Activated CD4-positive, alpha-beta T cell treated with anti-CD3 and anti-CD28 coated beads, Interleukin-2, amount 10 ng/mL, durations not matched to agents 7 days and 5 days (primary cell): ENCODE data around the gene ZNF493. TPM values are rescaled to one million over a fixed set of nuclear protein-coding genes. Genes with fewer than 3 reads are reported as not detected.

ENCODE experiments used
- CTCF ChIA-PET: fragments of 350-600 bp; sonication (Branson Sonifier 250); formaldehyde crosslinking; loops from one replicate; lab custom pipeline; 2021; ENCODE audit warnings: antibody characterized with exemption; lab: Charles Lee
- POLR2A ChIA-PET: fragments of 350-600 bp; sonication (Branson Sonifier 250); formaldehyde crosslinking; loops from one replicate; lab custom pipeline; 2021; ENCODE audit warnings: antibody characterized with exemption; lab: Charles Lee
- DNase-seq: peaks from one replicate; pipeline ENCODE4 v3.0.0-alpha.2; 2020
- H3K27ac Mint-ChIP-seq: one replicate; pipeline ENCODE4 v1.8.0; 2021; ENCODE audit warnings: mild to moderate bottlenecking, moderate library complexity, mixed read lengths
- H3K27me3 Mint-ChIP-seq: one replicate; pipeline ENCODE4 v1.8.0; 2021; ENCODE audit warnings: mixed read lengths
- H3K36me3 Mint-ChIP-seq: one replicate; pipeline ENCODE4 v1.8.0; 2021; ENCODE audit warnings: low read depth, mixed read lengths
- H3K4me1 Mint-ChIP-seq: one replicate; pipeline ENCODE4 v1.8.0; 2021; ENCODE audit warnings: mixed read lengths
- H3K4me3 Mint-ChIP-seq: one replicate; pipeline ENCODE4 v1.8.0; 2021; ENCODE audit warnings: mild to moderate bottlenecking, moderate library complexity, mixed read lengths
- H3K9me3 Mint-ChIP-seq: one replicate; pipeline ENCODE4 v1.8.0; 2021; ENCODE audit warnings: mixed read lengths
- total RNA-seq, 2 experiments: library from RNA; stranded (reverse); gene quantifications; one replicate each; pipeline ENCODE4 v1.2.3, GENCODE V29; 2021

ZNF493 gene
- total RNA-seq = 10 to 100 TPM; 22.7 to 23.3 TPM

GRCh38 chr19:21396893-21397572 is at the start of gene ZNF493:
ZNF493 (plus strand) TSS chr19:21397133; CDS start chr19:21397238, 105 bp downstream.
- CTCF ChIA-PET = interaction anchor here (0.7 to 2.6 kb wide), 2 partner anchors 38 to 69 kb away, joined by 5 read pairs; partner anchors contain the start of gene ZNF738
- H3K36me3 Mint-ChIP-seq = peaks cover 48% of the 10 kb centered on the region

GRCh38 chr19:21352830-21353229 is 44.1 kb upstream of the ZNF493 start:
- Mint-ChIP-seq H3K27me3 (no peaks in the 10 kb centered on the region), H3K36me3 (peaks cover 3% of the 10 kb centered on the region), H3K27ac (peak overlapping the region; percentile 10), H3K4me3 (no peak overlapping the region), H3K9me3 (peaks cover 42% of the 10 kb centered on the region), H3K4me1 (peaks cover 11% of the 10 kb centered on the region)
- DNase-seq = no peak
- POLR2A ChIA-PET = no interaction called here
- CTCF ChIA-PET = interaction anchor here (0.6 kb wide), 1 partner anchor 460 kb away, joined by 4 read pairs; no protein-coding TSS in a partner anchor

More at GRCh38 chr19:21396893-21397572, at the start of gene ZNF493:
- H3K9me3 Mint-ChIP-seq = peaks cover 21% of the 10 kb centered on the region
- POLR2A ChIA-PET = interaction anchor here (0.9 kb wide), 1 partner anchor 68 kb away, joined by 5 read pairs; the partner anchor contains the start of gene ZNF708
- H3K4me1 Mint-ChIP-seq = peaks cover 24% of the 10 kb centered on the region
- DNase-seq = peak; percentile 96
- no peaks in the 10 kb centered on the region for H3K27me3 Mint-ChIP-seq
- H3K27ac Mint-ChIP-seq = peak within 1 kb of the TSS; percentile 97
- H3K4me3 Mint-ChIP-seq = peak within 1 kb of the TSS; percentile 99

GRCh38 chr19:21358768-21359451 is 38.0 kb upstream of the ZNF493 start, which contains the start of gene ZNF738:
ZNF738 (plus strand) TSS chr19:21359000; CDS start chr19:21359141, 141 bp downstream.
- peak within 1 kb of the TSS; percentile 100 for H3K4me3 Mint-ChIP-seq
- DNase-seq = peak; percentile 93
- H3K27me3 Mint-ChIP-seq = no peaks in the 10 kb centered on the region
- ChIA-PET POLR2A (interaction anchor here (0.5 to 0.7 kb wide), 3 partner anchors 16 to 1121 kb away, joined by 3 to 5 read pairs (median 4); no protein-coding TSS in a partner anchor), CTCF (interaction anchor here (0.8 to 1.8 kb wide), 4 partner anchors 23 to 226 kb away, joined by 3 to 5 read pairs (median 4); partner anchors contain the start of genes ZNF493 and ZNF708)
- H3K36me3 Mint-ChIP-seq = peaks cover 37% of the 10 kb centered on the region
- H3K27ac Mint-ChIP-seq = peak within 1 kb of the TSS; percentile 99
- peaks cover 30% of the 10 kb centered on the region for H3K9me3 Mint-ChIP-seq
- peaks cover 10% of the 10 kb centered on the region for H3K4me1 Mint-ChIP-seq

DNA sequence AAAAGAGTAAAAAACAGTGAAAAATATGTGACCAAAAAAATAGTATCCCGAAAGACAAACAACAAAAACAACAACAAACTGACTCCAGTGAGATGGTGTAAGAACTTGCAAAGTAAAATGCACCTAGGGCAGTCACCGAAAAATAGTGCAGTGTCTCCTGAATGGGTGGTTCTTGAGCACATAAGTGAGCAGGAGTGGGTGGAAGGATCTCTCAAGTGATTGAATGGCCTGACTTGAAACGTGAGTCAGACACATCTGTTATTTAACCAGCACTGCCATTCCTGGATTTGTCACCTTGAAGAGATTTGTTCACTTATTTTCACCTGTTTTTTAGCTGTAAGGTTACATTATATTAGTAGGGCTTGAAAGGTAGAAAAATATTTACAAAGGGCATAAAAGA is 34.6 kb upstream of the ZNF493 start:
- CTCF ChIA-PET = no interaction called here

DNA sequence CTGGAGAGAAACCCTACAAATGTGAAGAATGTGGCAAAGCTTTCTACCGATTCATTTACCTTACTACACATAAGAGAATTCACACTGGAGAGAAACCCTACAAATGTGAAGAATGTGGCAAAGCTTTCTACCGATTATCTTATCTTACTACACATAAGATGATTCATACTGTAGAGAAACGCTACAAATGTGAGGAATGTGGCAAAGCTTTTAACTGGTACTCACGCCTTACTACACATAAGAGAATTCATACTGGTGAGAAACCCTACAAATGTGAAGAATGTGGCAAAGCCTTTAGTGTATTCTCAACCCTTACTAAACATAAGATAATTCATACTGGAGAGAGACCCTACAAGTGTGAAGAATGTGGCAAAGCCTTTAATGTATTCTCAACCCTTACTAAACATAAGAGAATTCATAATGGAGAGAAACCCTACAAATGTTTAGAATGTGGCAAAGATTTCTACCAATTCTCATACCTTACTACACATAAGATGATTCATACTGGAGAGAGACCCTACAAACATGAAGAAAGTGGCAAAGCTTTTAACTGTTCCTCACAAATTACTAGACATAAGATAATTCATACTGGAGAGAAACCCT is 12.9 kb upstream of the ZNF493 start:
- H3K4me3 Mint-ChIP-seq = no peak overlapping the region
- no peak for DNase-seq
- no peak overlapping the region for H3K27ac Mint-ChIP-seq
- no peaks in the 10 kb centered on the region for H3K4me1 Mint-ChIP-seq
- peaks cover 50% of the 10 kb centered on the region for H3K36me3 Mint-ChIP-seq
- no peaks in the 10 kb centered on the region for H3K27me3 Mint-ChIP-seq
- POLR2A ChIA-PET = no interaction called here
- H3K9me3 Mint-ChIP-seq = peaks cover 71% of the 10 kb centered on the region
- CTCF ChIA-PET = no interaction called here

More for the DNA sequence above, 34.6 kb upstream of the ZNF493 start:
- POLR2A ChIA-PET = no interaction called here
- peaks cover 65% of the 10 kb centered on the region for H3K36me3 Mint-ChIP-seq
- H3K27me3 Mint-ChIP-seq = no peaks in the 10 kb centered on the region
- H3K4me1 Mint-ChIP-seq = peaks cover 10% of the 10 kb centered on the region
- peaks cover 25% of the 10 kb centered on the region for H3K9me3 Mint-ChIP-seq
- no peak overlapping the region for H3K4me3 Mint-ChIP-seq
- no peak for DNase-seq
- H3K27ac Mint-ChIP-seq = no peak overlapping the region

- ChIA-PET CTCF (interaction anchor here (2.6 kb wide), 1 partner anchor 37 kb away, joined by 5 read pairs; the partner anchor contains the start of gene ZNF738), POLR2A (no interaction called here)
- no peaks in the 10 kb centered on the region for H3K27me3 Mint-ChIP-seq
- H3K36me3 Mint-ChIP-seq = peaks cover 45% of the 10 kb centered on the region
- peaks cover 25% of the 10 kb centered on the region for H3K9me3 Mint-ChIP-seq
- H3K27ac Mint-ChIP-seq = peak overlapping the region; percentile 69
- H3K4me1 Mint-ChIP-seq = peaks cover 24% of the 10 kb centered on the region
- no peak for DNase-seq
- peak overlapping the region; percentile 27 for H3K4me3 Mint-ChIP-seq
Observed at GRCh38 chr19:21396121-21396520, 812 bp upstream of the ZNF493 start.

GRCh38 chr19:21398851-21399250 is 1.9 kb downstream of the ZNF493 start:
- peaks cover 26% of the 10 kb centered on the region for H3K9me3 Mint-ChIP-seq
- DNase-seq = no peak
- peaks cover 24% of the 10 kb centered on the region for H3K4me1 Mint-ChIP-seq
- POLR2A ChIA-PET = no interaction called here
- H3K27me3 Mint-ChIP-seq = no peaks in the 10 kb centered on the region
- H3K36me3 Mint-ChIP-seq = peaks cover 64% of the 10 kb centered on the region
- no peak overlapping the region for H3K4me3 Mint-ChIP-seq
- no peak overlapping the region for H3K27ac Mint-ChIP-seq
- CTCF ChIA-PET = no interaction called here

DNA sequence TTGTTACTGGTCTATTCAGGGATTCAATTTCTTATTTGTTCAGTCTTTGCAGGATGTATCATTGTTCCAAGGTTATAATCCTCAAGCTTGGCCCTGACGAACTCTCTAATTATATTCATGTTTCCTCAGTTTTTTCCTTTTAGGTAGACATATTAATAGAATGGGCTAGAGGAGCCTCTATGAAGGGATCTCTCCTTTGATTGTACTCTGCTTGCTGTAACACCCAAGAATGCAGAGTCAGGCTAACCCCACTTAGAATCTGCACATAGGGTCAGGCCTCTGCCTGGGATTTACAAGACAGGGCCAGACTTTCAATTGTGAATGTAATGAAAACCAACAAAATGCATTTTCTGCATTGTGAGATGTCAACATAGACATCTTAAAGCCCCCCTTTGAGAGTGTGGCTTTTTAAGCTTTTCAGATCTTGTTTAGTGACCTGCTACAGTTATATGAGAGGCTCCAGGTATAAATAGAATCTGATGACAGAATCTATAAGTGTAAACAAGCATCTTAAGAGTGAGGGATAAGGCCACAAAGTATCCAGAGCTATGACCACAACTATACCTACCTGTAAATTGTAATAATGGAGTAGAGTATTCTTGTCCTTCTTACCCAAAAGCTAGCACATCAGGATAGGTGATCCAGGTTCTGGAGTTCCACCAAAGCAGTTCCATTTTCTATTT is 5.5 kb downstream of the ZNF493 start:
- DNase-seq = no peak
- POLR2A ChIA-PET = no interaction called here
- CTCF ChIA-PET = no interaction called here
- Mint-ChIP-seq H3K9me3 (peaks cover 36% of the 10 kb centered on the region), H3K4me3 (no peak overlapping the region), H3K27ac (no peak overlapping the region), H3K4me1 (peaks cover 20% of the 10 kb centered on the region), H3K36me3 (peaks cover 80% of the 10 kb centered on the region), H3K27me3 (no peaks in the 10 kb centered on the region)

GRCh38 chr19:21410166-21410565 is 13.2 kb downstream of the ZNF493 start:
- H3K9me3 Mint-ChIP-seq = peaks cover 39% of the 10 kb centered on the region
- POLR2A ChIA-PET = no interaction called here
- no peak overlapping the region for H3K4me3 Mint-ChIP-seq
- CTCF ChIA-PET = no interaction called here
- H3K27me3 Mint-ChIP-seq = no peaks in the 10 kb centered on the region
- no peak overlapping the region for H3K27ac Mint-ChIP-seq
- no peak for DNase-seq
- H3K4me1 Mint-ChIP-seq = no peaks in the 10 kb centered on the region
- H3K36me3 Mint-ChIP-seq = peaks cover 81% of the 10 kb centered on the region

DNA sequence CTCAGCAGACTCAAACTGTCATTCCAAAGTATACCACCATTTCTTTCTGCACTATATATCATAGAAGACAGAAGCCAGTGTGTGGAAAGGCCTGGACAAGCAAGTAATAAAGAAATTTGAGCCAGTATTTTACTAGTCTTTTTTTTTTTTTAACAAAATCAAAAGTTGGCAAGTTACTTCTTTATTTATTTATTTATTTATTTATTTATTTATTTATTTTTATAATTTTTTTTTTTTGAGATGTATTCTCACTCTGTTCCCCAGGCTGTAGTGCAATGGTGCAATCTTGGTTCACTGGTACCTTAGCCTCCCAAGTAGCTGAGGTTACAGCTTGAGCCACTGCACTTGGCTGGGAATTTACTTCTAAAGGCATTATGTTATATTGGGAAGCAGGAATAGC is 25.3 kb downstream of the ZNF493 start:
- Mint-ChIP-seq H3K4me1 (no peaks in the 10 kb centered on the region), H3K27ac (no peak overlapping the region), H3K9me3 (peaks cover 55% of the 10 kb centered on the region), H3K36me3 (peaks cover 52% of the 10 kb centered on the region), H3K27me3 (no peaks in the 10 kb centered on the region), H3K4me3 (no peak overlapping the region)
- no peak for DNase-seq
- POLR2A ChIA-PET = no interaction called here
- CTCF ChIA-PET = no interaction called here

DNA sequence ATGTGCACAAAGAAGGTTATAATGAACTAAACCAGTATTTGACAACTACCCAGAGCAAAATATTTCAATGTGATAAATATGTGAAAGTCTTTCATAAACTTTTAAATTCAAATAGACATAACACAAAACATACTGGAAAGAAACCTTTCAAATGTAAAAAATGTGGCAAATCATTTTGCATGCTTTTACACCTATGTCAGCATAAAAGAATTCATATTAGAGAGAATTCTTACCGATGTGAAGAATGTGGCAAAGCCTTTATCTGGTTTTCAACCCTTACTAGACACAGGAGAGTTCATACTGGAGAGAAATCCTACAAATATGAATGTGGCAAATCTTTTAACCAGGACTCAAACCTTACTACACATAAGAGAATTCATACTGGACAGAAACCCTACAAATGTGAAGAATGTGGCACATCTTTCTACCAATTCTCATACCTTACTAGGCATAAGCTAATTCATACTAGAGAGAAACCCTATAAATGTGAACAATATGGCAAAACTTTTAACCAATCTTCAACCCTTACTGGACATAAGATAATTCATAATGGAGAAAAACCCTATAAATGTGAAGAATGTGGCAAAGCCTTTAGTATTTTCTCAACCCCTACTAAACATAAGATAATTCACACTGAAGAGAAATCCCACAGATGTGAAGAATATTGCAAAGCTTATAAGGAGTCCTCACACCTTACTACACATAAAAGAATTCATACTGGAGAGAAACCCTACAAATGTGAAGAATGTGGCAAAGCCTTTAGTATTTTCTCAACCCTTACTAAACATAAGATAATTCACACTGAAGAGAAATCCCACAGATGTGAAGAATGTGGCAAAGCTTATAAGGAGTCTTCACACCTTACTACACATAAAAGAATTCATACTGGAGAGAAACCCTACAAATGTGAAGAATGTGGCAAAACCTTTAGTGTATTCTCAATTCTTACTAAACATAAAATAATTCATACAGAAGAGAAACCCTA is 26.4 kb downstream of the ZNF493 start:
- Mint-ChIP-seq H3K27me3 (no peaks in the 10 kb centered on the region), H3K4me3 (no peak overlapping the region), H3K27ac (no peak overlapping the region), H3K36me3 (peaks cover 41% of the 10 kb centered on the region), H3K9me3 (peaks cover 52% of the 10 kb centered on the region), H3K4me1 (no peaks in the 10 kb centered on the region)
- ChIA-PET POLR2A (no interaction called here), CTCF (no interaction called here)
- DNase-seq = no peak
